CD4-positive, alpha-beta T cell treated with Interleukin-4 for 1 hour (primary cell): Measurements from ENCODE around the gene ZFP57.
"Not testable (repeated sequence)": the region's sequence is repeated elsewhere in the genome, so short reads cannot be mapped to it uniquely, and the experiment has no call there.

Experiments used
- DNase-seq, 2 donors: peaks; one replicate each; pipeline ENCODE4 v3.0.0-alpha.2; 2020 to 2022

Gene ZFP57

DNA sequence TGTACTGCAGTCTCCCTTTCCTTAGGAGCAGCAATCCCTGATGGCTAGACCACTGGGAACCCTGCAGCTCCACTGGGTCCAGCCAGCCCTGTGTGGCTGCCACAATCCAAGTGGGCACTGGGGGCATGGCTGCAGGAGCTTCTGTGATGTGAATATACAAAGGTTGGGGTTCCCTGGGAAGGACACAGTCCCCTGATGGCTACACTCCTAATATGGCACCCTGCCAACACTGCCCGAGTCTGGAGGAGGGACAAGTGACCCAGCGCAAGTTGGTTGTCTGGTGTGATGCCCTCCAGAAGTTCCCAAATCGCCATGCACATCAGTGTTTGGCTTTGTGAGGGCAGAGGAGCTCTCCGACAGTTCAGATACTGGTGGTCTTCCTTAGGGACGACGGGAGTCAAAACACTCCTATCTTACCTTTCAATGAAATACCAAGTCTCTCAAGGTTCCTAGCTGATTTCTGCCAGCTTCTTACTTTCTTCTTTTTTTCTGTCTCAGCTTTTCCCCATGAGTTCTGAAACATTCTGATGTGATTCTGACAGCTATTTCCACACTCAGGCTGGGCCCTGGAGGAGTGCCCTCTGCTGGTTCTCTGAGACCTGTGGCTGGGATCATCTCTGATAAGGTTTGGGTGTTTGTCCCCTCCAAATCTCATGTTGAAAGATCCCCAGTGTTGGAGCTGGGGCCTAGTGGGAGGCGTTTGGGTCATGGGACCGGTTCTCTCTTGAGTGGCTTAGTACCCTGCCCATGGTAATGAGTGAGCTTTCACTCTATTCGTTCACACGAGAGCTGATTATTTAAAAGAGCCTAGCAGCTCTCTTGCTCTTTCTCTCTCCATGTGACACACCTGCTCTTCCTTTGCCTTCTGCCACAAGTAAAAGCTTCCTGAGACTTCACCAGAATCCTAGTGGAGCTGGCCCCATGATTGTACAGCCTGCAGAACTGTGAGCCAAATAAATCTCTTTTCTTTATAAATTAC is 15.5 kb upstream of the ZFP57 start:
- no peak for DNase-seq

DNA sequence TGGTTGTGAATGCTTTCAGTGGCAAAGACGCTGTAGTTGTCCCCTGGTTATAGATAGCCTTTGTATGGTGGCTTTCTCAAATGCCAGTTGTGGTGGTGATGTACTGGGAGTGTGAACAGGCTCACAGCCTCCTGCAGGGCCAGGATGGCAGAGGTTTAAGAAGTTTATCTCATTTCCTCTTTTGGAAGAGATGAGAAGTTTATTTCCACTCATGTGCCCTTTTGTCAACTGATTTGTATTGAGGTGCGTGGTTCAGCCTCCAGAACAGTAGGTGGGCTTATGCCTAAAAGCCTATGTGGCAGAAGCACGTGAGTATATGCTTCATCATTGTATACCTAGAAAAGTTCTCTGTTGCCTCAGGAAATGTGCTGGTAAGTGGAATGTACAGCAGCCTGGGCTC is 13.7 kb upstream of the ZFP57 start:
- no peak for DNase-seq

DNA sequence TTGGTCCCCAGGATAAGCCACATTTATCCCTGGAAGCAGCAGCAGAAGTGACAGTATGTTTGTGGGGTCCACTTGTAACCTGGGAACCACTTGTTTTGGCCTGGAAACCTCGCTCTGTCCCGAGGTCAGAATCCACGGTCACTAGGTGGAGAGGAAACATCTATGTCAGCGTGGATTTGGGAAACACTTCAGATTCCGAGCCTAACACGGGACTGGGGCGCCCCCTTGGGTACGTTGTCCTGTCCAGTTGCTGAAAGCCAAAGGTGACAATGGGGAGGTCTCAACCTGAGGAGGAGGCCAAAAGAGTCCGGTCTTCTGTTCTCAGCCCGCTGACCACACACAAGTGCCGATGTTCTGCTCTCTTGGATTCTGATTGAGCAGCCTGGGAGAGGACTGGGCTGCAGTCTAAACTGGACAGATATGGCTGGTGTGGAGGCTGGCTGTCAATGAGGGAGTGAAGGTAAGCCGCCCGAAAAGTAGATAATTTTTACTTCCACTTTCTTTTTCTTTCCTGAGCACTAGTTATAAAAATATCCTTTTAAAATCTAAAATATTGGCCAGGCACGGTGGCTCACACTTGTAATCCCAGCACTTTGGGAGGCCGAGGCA is 4.9 kb upstream of the ZFP57 start:
- DNase-seq = no peak

DNA sequence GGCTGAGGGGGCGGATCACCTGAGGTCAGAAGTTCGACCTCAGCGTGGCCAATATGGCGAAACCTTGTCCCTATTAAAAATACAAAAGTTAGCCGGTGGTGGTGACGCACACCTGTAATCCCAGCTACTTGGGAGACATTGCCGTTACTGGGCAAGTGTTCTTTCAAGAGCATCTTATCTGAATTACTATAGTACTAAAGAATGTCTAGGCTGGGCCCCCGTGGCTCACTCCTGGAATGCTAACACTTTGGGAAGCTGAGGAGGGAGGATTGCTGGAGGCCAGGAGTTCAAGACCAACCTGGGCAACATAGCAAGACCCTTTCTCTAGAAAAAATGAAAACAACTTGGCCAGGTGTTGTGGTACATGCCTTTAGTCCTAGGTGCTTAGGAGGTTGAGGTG is 859 bp upstream of the ZFP57 start:
- no peak for DNase-seq

GRCh38 chr6:29680416-29680815 is 536 bp downstream of the ZFP57 start:
- DNase-seq = no peak

GRCh38 chr6:29679962-29680361 is 990 bp downstream of the ZFP57 start:
- DNase-seq = no peak

DNA sequence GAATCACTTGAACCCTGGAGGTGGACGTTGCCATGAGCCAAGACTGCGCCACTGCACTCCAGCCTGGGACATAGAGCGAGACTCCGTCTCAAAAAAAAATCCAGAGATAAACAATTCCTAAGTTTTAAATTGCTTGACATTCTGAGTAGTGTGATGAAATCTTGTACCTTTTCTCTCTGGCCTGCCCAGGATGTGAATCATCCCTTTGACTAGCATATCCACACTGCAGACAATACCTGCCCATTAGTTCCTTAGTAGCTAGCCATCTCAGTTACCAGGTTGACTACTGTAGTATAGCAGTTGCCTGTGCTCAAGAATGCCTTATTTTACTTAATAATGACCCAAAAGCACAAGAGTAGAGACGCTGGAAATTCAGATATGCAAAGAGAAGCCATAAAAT is 2.8 kb downstream of the ZFP57 start:
- DNase-seq = no peak

- no peak for DNase-seq
These were observed 3.9 kb downstream of the ZFP57 start for GRCh38 chr6:29676981-29677601.

- no peak for DNase-seq
These were observed 5.4 kb downstream of the ZFP57 start for GRCh38 chr6:29675561-29675960.

- no peak for DNase-seq
These were observed 6.9 kb downstream of the ZFP57 start for GRCh38 chr6:29674008-29674407.

DNA sequence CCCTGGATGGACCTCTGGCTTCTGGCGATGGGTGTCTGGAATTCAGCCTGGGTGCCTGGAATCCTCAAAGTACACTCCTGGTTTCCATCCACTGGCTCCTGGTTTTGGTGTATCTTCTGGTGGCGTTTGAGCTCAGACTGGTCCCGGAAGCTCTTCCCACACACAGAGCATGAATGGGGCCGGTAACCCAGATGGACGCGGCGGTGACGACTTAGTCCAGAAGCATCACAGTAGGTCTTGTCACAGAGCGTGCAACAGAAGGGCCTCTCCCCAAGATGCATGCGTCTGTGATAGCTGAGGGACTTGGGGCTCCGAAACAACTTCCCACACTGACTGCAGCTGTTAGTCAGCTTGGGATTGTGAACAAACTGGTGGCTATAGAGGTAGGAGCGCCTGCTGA is 7.8 kb downstream of the ZFP57 start:
- DNase-seq = no peak

DNA sequence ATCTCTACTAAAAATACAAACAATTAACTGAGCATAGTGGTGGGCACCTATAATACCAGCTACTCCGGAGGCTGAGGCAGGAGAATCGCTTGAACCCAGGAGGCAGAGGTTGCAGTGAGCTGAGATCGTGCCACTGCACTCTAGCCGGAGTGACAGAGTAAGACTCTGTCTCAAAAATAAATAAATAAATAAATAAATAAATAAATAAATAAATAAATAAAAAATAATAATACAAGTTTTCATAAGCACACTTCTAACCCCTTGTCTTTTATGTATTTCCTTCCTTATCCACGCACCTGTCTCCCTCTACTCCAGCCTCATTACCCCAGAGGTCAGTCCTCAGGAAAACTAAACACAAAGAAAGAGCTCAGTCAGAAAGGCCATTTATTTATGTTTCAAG is 8.8 kb downstream of the ZFP57 start:
- not testable (repeated sequence) for DNase-seq

DNA sequence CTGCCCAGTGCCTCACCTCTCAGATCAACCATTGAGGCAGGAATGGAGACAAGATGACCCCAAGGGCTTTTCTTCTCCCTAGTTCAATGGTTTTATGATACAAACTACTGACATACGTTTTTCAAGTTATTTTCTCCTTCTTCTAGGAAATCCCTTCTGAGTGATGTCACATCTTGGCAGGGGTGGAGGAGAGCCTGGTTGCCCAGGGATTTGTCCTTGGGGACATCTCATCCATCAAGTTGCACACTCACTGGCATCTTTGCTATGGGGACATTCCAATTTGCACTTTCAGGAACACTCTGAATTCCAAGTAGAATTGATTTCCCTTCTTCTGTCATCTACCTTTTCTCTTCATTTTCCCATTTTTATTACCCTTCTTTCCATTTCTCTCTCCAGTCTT is 9.9 kb downstream of the ZFP57 start:
- DNase-seq = no peak

- no peak for DNase-seq
These were observed 13.8 kb downstream of the ZFP57 start for GRCh38 chr6:29667158-29667557.

GRCh38 chr6:29666826-29667130 is 14.2 kb downstream of the ZFP57 start:
- no peak for DNase-seq

DNA sequence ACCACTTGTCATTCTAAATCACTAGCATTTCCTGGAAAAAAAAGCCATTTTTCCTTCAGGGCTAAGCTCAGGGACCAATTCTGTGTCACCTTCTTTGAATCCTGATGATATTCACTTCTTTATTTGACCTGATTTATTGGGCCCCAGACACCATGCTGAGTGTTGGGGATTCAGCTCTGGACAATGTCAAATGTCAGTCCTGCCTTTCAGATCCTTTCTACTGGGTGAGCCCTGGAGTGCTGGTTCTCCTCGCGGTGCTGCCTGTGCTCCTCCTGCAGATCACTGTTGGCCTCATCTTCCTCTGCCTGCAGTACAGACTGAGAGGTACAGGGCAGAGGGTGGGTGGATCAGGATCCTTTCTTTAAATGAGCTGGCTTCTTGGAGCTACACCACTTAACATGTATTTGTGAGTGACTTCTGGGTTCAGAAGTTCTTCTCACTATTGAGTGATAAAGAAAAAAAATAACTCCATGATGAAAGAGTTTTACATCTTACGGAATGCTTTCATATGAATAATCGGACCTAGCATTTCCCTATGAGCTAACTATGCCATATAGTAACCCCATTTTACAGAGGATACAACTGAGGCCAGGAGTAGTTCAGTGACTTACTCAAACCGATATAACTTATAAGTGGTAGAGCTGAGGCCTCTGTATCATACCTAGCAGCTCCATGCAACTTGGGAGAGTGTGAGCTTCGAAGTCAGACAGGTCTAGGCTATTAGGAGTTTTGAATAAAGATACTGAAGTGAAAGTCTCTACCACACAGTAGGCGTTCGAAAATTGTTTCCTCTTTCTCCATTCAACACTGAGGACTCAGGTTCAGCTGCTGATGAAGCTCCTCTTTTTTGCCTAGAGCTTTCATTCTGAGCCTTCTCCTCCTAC is 14.8 kb downstream of the ZFP57 start:
- DNase-seq = no peak

GRCh38 chr6:29663300-29664042 is 17.5 kb downstream of the ZFP57 start:
- no peak for DNase-seq

GRCh38 chr6:29661502-29662141 is 19.3 kb downstream of the ZFP57 start:
- not testable (repeated sequence) for DNase-seq

DNA sequence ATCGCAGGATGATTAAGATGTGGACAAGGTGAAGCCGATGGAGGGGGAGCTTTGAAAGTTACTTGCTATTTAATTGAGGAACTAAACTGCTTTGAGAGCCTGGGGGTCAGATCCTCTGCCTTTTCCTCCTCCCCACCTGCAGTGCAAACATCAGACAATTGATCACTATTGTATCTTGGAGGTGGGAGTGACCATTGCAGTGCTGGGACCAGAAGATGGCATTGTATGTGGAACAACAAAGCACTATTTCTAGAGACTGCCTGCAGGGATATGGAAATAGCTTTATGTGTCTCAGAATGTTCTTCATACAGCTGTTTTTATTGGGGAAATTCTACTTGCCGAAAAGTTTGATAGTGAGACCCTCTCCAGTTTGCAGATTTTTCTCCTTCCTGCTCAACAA is 19.9 kb downstream of the ZFP57 start:
- DNase-seq = no peak

DNA sequence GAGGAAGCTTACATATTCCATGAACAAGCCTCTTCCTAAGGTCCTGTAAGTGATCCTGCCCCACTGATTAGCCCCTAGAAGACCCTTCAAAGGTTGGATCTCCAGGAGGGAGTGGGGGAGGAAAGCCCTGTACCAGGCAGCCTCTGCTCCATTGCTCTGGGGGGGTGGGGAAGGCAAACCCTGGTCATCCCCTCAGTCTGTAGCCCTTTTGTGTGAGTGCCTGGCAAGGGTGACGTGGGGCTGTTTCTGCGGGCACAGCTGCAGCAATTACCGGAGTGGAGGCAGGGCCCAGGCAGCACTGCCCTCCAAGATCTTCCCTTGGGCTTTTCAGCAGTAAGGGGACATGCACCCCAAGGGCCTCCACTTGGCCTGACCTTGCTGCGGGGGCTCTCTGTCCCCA is 24.2 kb downstream of the ZFP57 start, which contains the start of gene MOG:
Gene MOG (plus strand): TSS at position 295 of the 400 bp plus-strand sequence. CDS start 118 bp downstream, outside the sequence.
- no peak for DNase-seq

DNA sequence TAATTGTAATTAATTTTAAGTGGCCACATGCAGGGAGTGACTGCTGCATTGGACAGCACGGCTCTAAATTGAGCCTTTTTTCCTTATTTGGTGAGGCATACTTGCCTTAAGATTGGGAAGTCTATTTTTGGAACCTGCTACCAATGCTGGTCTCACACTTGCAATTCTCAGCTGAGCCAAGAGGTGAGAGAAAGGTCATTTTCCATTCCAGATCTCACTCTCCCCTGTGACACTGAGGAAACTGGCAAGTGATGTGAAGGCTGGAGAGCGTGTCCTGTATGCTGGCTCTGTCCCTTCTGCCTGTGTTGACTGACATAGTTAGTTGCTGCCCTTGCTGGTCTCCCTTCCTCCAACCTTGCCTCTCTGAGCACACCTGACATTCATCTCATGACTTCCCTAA is 24.8 kb downstream of the ZFP57 start:
- no peak for DNase-seq

DNA sequence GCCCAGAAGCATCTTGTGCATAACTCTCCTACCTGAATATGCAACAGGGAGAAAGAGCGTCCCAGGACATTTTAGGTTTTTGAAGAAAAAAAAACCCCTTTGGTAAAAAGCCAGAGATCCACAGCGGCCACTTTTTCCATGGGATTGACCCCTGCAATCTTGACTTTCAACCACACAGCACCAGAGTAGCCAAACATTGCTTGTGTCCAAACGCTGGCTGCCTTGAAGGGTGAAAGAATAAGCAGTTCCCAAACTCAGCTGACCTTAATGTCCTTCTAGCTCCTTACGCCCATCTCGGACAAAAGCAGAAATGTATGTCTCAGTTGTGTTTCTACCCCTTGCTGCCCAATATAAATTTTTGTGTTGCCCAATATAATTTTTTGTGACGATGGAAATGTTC is 25.3 kb downstream of the ZFP57 start:
- DNase-seq = no peak
